ENCODE measurements around the gene TRIM39. TPM values are rescaled to one million over a fixed set of nuclear protein-coding genes. Genes with fewer than 3 reads are reported as not detected.
"Not testable (repeated sequence)": the region's sequence is repeated elsewhere in the genome, so short reads cannot be mapped to it uniquely, and the experiment has no call there.

The TRIM39 gene
- 10 to 100 TPM; 10.8 to 21.2 (median 12.6) TPM for total RNA-seq

GRCh38 chr6:30326526-30327231 is at the start of gene TRIM39:
TSS of gene TRIM39 (plus strand) at chr6:30326927. CDS start at chr6:30329318, 2,391 bp downstream.
- H3K36me3 ChIP-seq = no peaks in the 10 kb centered on the region
- DNase-seq (ENCODE audit: low spot score in 2 of 2) = peak; percentile 76 to 78
- TF ChIP-seq CTCF (IDR thresholded peaks at IDR 0.05) = peak in 1 of 3 donors; percentile 13
- peak; percentile 58 to 92 (median 80) for TF ChIP-seq POLR2AphosphoS5 (IDR thresholded peaks at IDR 0.05)
- peak; percentile 70 for TF ChIP-seq POLR2A (IDR thresholded peaks at IDR 0.05)
- H3K27me3 ChIP-seq = no peaks in the 10 kb centered on the region
- intact Hi-C loops (cut with DNase I; ENCODE audit: low total_unique reads) = no loop called here
- H3K4me1 ChIP-seq = peaks cover 5 to 6% of the 10 kb centered on the region in 2 donors
- H3K4me3 ChIP-seq = peak within 1 kb of the TSS; percentile 66 to 86 (median 70)
- H3K27ac ChIP-seq = peak within 1 kb of the TSS; percentile 98 to 99
- no peaks in the 10 kb centered on the region for H3K9me3 ChIP-seq

GRCh38 chr6:30280988-30281387 is 45.7 kb upstream of the TRIM39 start:
- H3K36me3 ChIP-seq; DNase-seq (ENCODE audit: low spot score in 2 of 2); H3K4me3 ChIP-seq; intact Hi-C loops (cut with DNase I; ENCODE audit: low total_unique reads); H3K27ac ChIP-seq; H3K27me3 ChIP-seq; H3K4me1 ChIP-seq: not testable (repeated sequence)
- peaks cover 71 to 83% of the 10 kb centered on the region in 2 donors for H3K9me3 ChIP-seq

GRCh38 chr6:30282522-30282921 is 44.2 kb upstream of the TRIM39 start:
- intact Hi-C loops (cut with DNase I; ENCODE audit: low total_unique reads) = no loop called here
- DNase-seq (ENCODE audit: low spot score in 2 of 2) = no peak
- Histone ChIP-seq H3K4me1 (no peaks in the 10 kb centered on the region), H3K9me3 (peaks cover 75 to 94% of the 10 kb centered on the region in 2 donors), H3K27ac (no peak overlapping the region), H3K27me3 (no peaks in the 10 kb centered on the region), H3K4me3 (no peak overlapping the region), H3K36me3 (no peaks in the 10 kb centered on the region)
- no peak for TF ChIP-seq POLR2AphosphoS5 (IDR thresholded peaks at IDR 0.05)
- no peak for TF ChIP-seq CTCF (IDR thresholded peaks at IDR 0.05)
- no peak for TF ChIP-seq POLR2A (IDR thresholded peaks at IDR 0.05)

GRCh38 chr6:30283761-30284160 is 43.0 kb upstream of the TRIM39 start:
- no peak for DNase-seq (ENCODE audit: low spot score in 2 of 2)
- Histone ChIP-seq H3K27me3 (no peaks in the 10 kb centered on the region), H3K9me3 (peaks cover 70 to 87% of the 10 kb centered on the region in 2 donors), H3K4me1 (no peaks in the 10 kb centered on the region), H3K27ac (no peak overlapping the region), H3K4me3 (no peak overlapping the region), H3K36me3 (no peaks in the 10 kb centered on the region)
- intact Hi-C loops (cut with DNase I; ENCODE audit: low total_unique reads) = no loop called here
- TF ChIP-seq CTCF (IDR thresholded peaks at IDR 0.05) (no peak), POLR2A (IDR thresholded peaks at IDR 0.05) (no peak), POLR2AphosphoS5 (IDR thresholded peaks at IDR 0.05) (no peak)

GRCh38 chr6:30287139-30287538 is 39.6 kb upstream of the TRIM39 start:
- no peaks in the 10 kb centered on the region for H3K27me3 ChIP-seq
- no peaks in the 10 kb centered on the region for H3K4me1 ChIP-seq
- TF ChIP-seq POLR2AphosphoS5 (IDR thresholded peaks at IDR 0.05) (no peak), POLR2A (IDR thresholded peaks at IDR 0.05) (no peak), CTCF (IDR thresholded peaks at IDR 0.05) (no peak)
- H3K36me3 ChIP-seq = peaks cover 5% of the 10 kb centered on the region
- H3K4me3 ChIP-seq = no peak overlapping the region
- H3K27ac ChIP-seq = no peak overlapping the region
- no peak for DNase-seq (ENCODE audit: low spot score in 2 of 2)
- intact Hi-C loops (cut with DNase I; ENCODE audit: low total_unique reads) = no loop called here
- H3K9me3 ChIP-seq = peaks cover 39 to 55% of the 10 kb centered on the region in 2 donors
